Thyroid gland (tissue), 4 donors: ENCODE measurements around the gene PCSK7. TPM values are rescaled to one million over a fixed set of nuclear protein-coding genes. Genes with fewer than 3 reads are reported as not detected.
"Not testable (repeated sequence)": the region's sequence is repeated elsewhere in the genome, so short reads cannot be mapped to it uniquely, and the experiment has no call there.

Source experiments
- DNase-seq, 2 donors: peaks; one replicate each; pipeline ENCODE4 v3.0.0-alpha.2; 2019
- H3K27ac ChIP-seq, 3 donors: fragments of 200-600 bp; sonication (generic); 1 replicate in 2 of 3; 2 replicates in 1 of 3; pipeline ENCODE4 v1.5.1; 2016 to 2019; ENCODE audit warnings: mild to moderate bottlenecking in 1 of 3, moderate library complexity in 1 of 3
- H3K27me3 ChIP-seq: fragments of 200-600 bp; sonication (generic); one replicate; pipeline ENCODE4 v1.5.1; 2019
- H3K36me3 ChIP-seq, 2 donors: fragments of 200-600 bp; sonication (generic); one replicate each; pipeline ENCODE4 v1.5.1; 2016 to 2019
- H3K4me1 ChIP-seq, 2 donors: fragments of 200-600 bp; sonication (generic); one replicate each; pipeline ENCODE4 v1.5.1; 2017 to 2019
- H3K4me3 ChIP-seq, 3 donors: fragments of 200-600 bp; sonication (generic); replicated peaks in 1 of 3; 1 replicate in 2 of 3; 2 replicates in 1 of 3; pipeline ENCODE4 v1.5.1; 2016; ENCODE audit warnings: mild to moderate bottlenecking in 1 of 3
- H3K9me3 ChIP-seq: fragments of 200-600 bp; sonication (generic); one replicate; pipeline ENCODE4 v1.5.1; 2017
- CTCF ChIP-seq, 6 experiments: fragments of 200-600 bp in 3 of 6; fragments of 450-650 bp in 3 of 6; sonication (generic) in 3 of 6; IDR thresholded peaks; one replicate each; pipeline ENCODE4 v1.5.1; 2016 to 2019; ENCODE audit warnings: antibody characterized with exemption in 6 of 6, mild to moderate bottlenecking in 2 of 6, inconsistent platforms in 1 of 6, moderate library complexity in 1 of 6
- POLR2A ChIP-seq, 2 donors: fragments of 450-650 bp; IDR thresholded peaks; one replicate each; pipeline ENCODE4 v1.6.1; 2017; ENCODE audit warnings: antibody characterized with exemption in 2 of 2, mild to moderate bottlenecking in 2 of 2, moderate library complexity in 1 of 2
- WGBS, 2 donors: methylation state at CpG; one replicate each; pipeline ENCODE4 v1.1.5; 2017; 5-methylcytosine and 5-hydroxymethylcytosine counted together
- intact Hi-C: fragments of 100-400 bp; cut with DNase I; formaldehyde crosslinking; loops from one replicate; pipeline ENCODE4 v1.15.1; 2023
- total RNA-seq, 4 donors: library from RNA; depleted of rRNA; stranded (reverse); fragments of >200 nt; gene quantifications; one replicate each; pipeline ENCODE4 v1.2.3, GENCODE V29; 2016

Gene PCSK7
- total RNA-seq, 4 donors from 2014 or later: 36.1 to 61.1 (median 47.5) TPM

- intact Hi-C loops: no loop called here
- TF ChIP-seq POLR2A (IDR thresholded peaks at IDR 0.05) (no peak), CTCF (IDR thresholded peaks at IDR 0.05) (no peak)
- WGBS, 2 donors: 81 to 82% methylated on average over 7 of the region's 7 CpGs
- Histone ChIP-seq H3K9me3 (no peaks in the 10 kb centered on the region), H3K27me3 (no peaks in the 10 kb centered on the region), H3K4me1 (peaks cover 0 to 8% of the 10 kb centered on the region in 2 donors), H3K36me3 (peaks cover 20 to 43% of the 10 kb centered on the region in 2 donors), H3K4me3 (no peak overlapping the region), H3K27ac (no peak overlapping the region)
- no peak for DNase-seq
Observed at GRCh38 chr11:117214404-117215110, 17.3 kb downstream of the PCSK7 start.

- Histone ChIP-seq H3K9me3 (no peaks in the 10 kb centered on the region), H3K4me3 (no peak overlapping the region), H3K27me3 (no peaks in the 10 kb centered on the region), H3K27ac (no peak overlapping the region), H3K36me3 (peaks cover 13 to 31% of the 10 kb centered on the region in 2 donors), H3K4me1 (no peaks in the 10 kb centered on the region)
- intact Hi-C loops: no loop called here
- WGBS, 2 donors: 96 to 97% methylated on average over 11 of the region's 11 CpGs
- TF ChIP-seq CTCF (IDR thresholded peaks at IDR 0.05): no peak
- TF ChIP-seq POLR2A (IDR thresholded peaks at IDR 0.05): no peak
- DNase-seq: no peak
Observed at GRCh38 chr11:117212697-117213355, 19.0 kb downstream of the PCSK7 start.

- no peaks in the 10 kb centered on the region for H3K9me3 ChIP-seq
- intact Hi-C loops: no loop called here
- no peaks in the 10 kb centered on the region for H3K27me3 ChIP-seq
- no peak for DNase-seq
- no peaks in the 10 kb centered on the region for H3K4me1 ChIP-seq
- no peak overlapping the region for H3K4me3 ChIP-seq
- H3K36me3 ChIP-seq: peaks cover 8 to 13% of the 10 kb centered on the region in 2 donors
- 98 to 100% methylated on average over 3 of the region's 3 CpGs for WGBS, 2 donors
- no peak overlapping the region for H3K27ac ChIP-seq
- TF ChIP-seq POLR2A (IDR thresholded peaks at IDR 0.05) (no peak), CTCF (IDR thresholded peaks at IDR 0.05) (no peak)
Observed at GRCh38 chr11:117210620-117211019, 21.3 kb downstream of the PCSK7 start.

GRCh38 chr11:117209351-117210125 lies 22.3 kb downstream of the PCSK7 start:
- H3K4me1 ChIP-seq, H3K27me3 ChIP-seq, H3K27ac ChIP-seq, DNase-seq, H3K4me3 ChIP-seq, intact Hi-C loops, H3K9me3 ChIP-seq: not testable (repeated sequence)
- 90 to 93% methylated on average over 7 to 8 of the region's 8 CpGs for WGBS, 2 donors
- H3K36me3 ChIP-seq: peaks cover 2 to 17% of the 10 kb centered on the region in 2 donors

GRCh38 chr11:117208710-117209109 lies 23.2 kb downstream of the PCSK7 start:
- H3K27ac ChIP-seq, H3K27me3 ChIP-seq, intact Hi-C loops, H3K9me3 ChIP-seq, DNase-seq, H3K4me3 ChIP-seq: not testable (repeated sequence)
- WGBS, 2 donors: 89% methylated on average over 9 of the region's 13 CpGs; no CpG with 5 or more reads in 1 of the 2 donors
- peaks cover 6 to 18% of the 10 kb centered on the region in 2 donors for H3K4me1 ChIP-seq
- peaks cover 4 to 15% of the 10 kb centered on the region in 2 donors for H3K36me3 ChIP-seq

GRCh38 chr11:117207481-117207880 lies 24.4 kb downstream of the PCSK7 start:
- H3K9me3 ChIP-seq, H3K27me3 ChIP-seq, DNase-seq, intact Hi-C loops, H3K27ac ChIP-seq, H3K36me3 ChIP-seq, H3K4me3 ChIP-seq: not testable (repeated sequence)
- H3K4me1 ChIP-seq: peaks cover 6 to 23% of the 10 kb centered on the region in 2 donors
- WGBS, 2 donors: 87 to 96% methylated on average over 5 of the region's 5 CpGs

GRCh38 chr11:117206859-117207258 lies 25.0 kb downstream of the PCSK7 start:
- intact Hi-C loops, H3K9me3 ChIP-seq, DNase-seq, H3K36me3 ChIP-seq, H3K27ac ChIP-seq, H3K27me3 ChIP-seq, H3K4me3 ChIP-seq: not testable (repeated sequence)
- H3K4me1 ChIP-seq: peaks cover 6 to 28% of the 10 kb centered on the region in 2 donors
- WGBS, 2 donors: 73% methylated on average over 5 of the region's 11 CpGs; no CpG with 5 or more reads in 1 of the 2 donors

GRCh38 chr11:117206111-117206510 lies 25.8 kb downstream of the PCSK7 start:
- intact Hi-C loops, H3K36me3 ChIP-seq: not testable (repeated sequence)
- 76 to 85% methylated on average over 7 to 8 of the region's 8 CpGs for WGBS, 2 donors

More at GRCh38 chr11:117206111-117206510, 25.8 kb downstream of the PCSK7 start:
- not testable (repeated sequence) for DNase-seq, H3K9me3 ChIP-seq, H3K27me3 ChIP-seq, H3K4me3 ChIP-seq
- H3K27ac ChIP-seq: peak overlapping the region in 1 of 3 donors; percentile 10
- peaks cover 13 to 35% of the 10 kb centered on the region in 2 donors for H3K4me1 ChIP-seq
